SIG-M5 (cell line): ENCODE measurements around the gene PCYT1B.

ENCODE experiments used
- DNase-seq: peaks from one replicate; lab custom pipeline; 2025; lab: John Stamatoyannopoulos, UW

Gene PCYT1B

DNA sequence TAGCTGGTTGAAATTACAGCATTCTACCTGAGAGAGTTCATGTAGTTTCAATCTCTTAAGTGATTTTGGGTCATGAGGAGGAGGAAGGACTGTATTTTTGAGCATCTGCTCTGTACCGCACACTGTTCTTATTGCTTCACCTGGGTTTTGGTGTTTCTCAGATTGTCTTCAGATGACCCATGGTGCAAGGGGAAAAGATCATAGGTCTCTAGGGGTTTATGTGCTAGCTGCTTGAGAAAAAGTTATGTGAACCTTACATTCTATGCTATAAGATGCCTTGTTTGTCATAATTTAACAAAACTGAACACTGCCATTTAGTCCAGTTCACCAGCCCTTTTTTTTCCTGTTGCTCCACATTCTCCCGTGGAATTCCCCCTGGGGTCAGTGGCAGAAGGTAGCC lies 121.7 kb downstream of the PCYT1B start:
- DNase-seq, result no peak

DNA sequence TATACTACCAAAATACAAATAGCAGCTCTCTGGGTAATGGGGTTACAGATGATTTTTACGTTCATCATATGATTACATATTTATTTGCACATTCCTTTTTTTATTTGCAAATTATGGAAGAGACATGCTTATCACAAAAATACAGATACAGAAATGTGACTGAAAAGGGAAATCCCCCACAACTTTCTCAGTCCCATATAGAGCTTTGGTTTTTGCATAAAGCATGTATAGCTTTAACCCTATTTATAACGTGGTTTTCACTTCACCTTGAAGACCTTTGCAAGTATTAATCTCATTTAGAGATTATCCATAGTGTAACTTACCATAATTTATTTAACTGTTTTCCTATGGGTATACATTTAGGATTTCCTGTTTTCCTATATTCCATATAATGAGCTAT lies 126.7 kb downstream of the PCYT1B start:
- no peak for DNase-seq

DNA sequence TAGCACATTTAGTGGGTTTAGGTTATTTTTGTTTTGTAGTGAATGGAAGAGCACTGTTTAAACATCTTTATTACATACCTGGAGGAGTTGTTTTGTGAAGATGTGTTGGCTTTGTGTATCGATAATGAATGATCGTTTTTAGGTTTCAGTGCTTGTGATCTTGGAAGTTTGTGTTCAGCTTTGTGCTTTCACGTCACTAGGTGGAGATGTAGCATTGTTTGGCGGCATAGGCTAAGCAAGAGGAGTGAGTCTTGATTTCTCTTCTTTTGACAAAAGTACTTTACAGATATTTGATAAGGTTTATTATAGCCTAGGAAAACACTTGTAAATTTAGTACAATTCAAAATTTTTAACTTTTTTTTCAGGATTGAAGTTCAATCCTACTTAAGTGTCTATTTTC lies 131.7 kb downstream of the PCYT1B start:
- DNase-seq, result no peak

DNA sequence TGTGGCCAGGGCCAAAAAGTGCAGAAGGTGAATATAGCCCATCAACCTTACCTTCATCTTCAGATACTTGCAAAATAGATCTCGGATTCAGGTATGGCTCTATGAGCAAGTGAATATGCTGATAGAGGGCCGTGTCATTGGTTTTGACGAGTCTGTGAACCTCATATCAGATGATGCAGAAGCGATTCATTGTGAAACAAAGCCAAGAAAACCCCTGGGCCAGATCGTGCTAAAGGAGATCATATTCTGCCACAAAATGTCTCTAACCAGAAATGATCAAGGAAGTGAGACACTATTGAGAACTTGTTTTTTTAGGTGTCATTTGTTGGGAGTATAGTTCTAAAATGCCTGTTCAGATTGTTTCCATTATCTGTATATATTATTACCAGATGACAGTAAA lies 133.7 kb downstream of the PCYT1B start:
- no peak for DNase-seq

DNA sequence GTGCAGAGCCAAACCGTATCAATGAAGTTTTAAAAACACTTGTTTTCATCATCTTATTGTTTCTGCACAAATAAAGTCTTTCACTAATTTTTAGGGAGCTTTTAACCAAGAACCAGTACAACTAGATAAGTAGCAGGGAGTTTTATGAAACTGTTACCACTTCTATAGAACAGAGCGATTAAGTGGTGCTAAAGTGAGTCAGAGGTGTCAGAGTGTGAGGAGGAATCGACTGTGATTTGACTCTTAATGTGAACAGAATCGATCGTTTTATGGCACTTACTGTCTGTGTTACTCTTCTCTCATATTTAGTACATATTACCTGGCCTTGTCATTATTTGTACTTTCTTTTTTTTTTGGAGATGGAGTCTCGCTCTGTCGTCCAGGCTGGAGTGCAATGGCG lies 138.8 kb downstream of the PCYT1B start:
- no peak for DNase-seq
